CD4-positive, alpha-beta T cell treated with Interleukin-6 at 100 ng/mL for 8 hours (primary cell): Measurements from ENCODE around the gene MAML3.

ENCODE experiments used
- DNase-seq: peaks from one replicate; pipeline ENCODE4 v3.0.0-alpha.2; 2020; ENCODE audit warnings: mixed read lengths, low spot score

MAML3 gene

DNA sequence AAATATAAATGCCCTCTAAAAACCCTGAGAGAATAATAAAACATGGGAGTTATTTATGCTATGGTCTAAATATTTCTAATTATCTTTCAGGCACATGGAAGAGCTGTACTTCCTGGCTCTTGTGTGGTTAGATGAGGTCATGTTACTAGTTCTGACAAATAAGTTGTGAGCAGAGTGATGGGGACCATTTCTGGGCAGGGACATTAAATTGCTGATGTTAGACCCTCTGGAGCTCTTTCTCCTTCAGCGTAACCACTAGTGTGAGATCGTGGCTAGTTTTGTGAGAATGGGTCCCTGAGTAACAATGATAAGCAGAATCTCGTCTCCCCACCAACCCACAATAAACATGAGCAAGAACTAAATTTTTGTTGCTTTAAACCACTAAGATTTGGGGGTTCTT is 108.0 kb downstream of the MAML3 start:
- no peak for DNase-seq

DNA sequence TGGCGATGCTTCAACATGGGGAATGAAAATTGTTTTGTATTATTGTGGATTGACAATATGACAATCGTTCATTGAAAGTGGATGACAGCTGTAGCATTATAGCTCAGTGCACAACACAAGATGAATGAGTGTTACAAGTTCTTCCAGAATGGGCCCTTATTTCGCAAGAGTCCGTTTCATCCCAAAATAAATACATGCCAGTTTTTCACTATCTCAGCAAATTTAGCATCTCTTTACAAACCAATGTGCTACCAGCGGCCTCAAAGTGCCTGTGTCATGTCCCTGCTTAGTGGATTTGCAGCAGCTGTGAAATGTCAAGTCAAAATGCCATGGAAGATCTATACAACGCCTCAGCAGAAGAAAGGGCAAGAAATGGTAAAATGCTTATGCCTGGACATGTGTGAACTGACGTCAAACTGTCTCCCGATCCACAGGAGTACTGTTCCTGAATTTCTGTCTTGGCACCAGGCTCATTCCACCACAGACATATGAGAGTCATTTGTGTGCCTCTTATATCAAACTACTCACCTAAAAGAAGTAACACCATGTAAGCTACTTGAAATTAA is 109.6 kb downstream of the MAML3 start:
- DNase-seq, result no peak

DNA sequence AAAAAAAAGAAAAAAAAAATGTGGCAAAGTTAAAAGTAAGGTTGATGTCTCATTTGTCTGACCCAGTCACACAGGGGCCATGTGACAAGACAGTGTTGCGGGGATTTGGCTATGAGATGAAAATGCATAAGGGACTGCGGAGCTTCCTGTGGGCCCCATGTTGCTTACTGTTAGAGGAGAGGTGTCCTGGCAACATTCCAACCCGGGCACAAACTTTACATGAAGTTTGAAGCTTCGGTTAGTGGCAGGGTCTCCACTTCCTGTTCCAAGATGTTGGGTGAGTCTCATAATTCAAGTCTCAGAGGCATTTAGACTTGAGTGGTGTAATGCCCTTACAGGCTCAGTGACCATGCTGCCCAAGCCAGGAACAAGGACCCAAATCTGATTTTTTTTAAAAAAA is 111.3 kb downstream of the MAML3 start:
- no peak for DNase-seq

DNA sequence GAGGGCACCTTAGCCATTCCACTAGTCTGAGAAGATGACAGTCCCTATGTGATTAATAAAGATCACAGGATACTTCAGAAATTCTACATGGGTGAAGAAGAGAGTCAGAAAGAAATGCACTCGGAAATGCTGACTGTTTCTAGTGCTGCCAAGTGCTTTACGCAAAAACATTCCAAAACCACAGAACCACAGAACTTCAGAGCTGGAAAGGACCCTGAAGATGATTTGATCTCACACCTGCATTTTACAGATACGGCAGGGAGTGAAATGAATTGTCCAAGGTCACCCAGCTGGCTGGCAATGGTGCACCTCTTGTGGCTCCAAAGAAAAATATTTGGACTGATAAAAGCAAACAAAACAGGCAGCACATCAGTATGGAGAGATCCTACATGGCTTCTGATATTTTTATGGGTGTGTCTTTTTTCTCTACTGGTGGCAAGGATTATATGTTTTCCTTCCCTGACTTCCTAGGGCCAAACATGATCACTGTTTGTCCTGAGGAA is 115.9 kb downstream of the MAML3 start:
- DNase-seq, result no peak

DNA sequence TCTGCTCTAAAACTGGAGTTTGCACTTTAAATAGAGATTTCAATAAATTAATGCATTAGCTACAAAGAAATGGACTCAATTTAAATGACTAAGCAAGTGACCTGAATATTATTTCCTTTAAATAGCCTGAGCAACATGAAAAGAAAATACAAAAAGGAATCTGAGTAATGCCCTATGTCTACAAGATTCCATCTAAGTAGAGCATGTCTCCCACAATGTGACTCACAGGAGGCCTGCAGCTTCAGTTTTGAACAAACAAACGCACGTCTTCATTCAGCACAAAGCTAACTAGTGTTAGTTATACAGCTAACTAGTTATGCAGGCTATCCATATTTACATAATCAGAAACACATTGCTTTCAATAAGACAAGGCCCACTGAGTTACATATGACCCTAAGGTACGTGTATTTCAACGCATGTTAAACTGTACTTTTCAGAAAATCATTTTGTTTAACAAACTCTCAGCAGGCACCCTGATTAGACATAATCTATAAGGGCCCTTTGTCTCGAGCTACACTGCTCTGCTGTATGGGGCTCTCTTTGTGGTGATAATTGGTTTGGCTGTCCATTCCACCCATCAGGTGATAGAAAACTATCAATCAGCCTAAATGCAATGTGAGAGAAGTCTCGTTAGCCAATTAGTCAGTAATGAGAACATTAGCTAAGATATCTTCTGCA is 116.5 kb downstream of the MAML3 start:
- no peak for DNase-seq

DNA sequence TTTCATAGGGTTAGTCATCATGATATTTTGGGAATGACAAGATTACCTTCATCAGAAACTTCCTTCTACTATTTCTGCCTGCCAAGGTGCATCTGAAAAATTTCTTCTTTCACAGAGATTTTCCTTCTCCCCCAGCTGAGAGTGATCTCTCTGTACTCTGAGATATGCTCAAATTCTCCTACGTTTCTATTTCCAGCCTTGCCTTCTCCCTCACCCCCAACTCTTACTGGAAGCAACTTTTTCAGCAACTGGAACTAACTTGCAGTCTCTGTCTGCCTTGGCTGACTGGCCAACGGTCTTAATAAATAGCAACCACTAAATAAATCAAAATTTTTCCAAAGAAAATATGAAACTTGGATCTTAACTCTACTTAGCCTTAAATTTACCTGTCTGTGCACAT is 122.3 kb downstream of the MAML3 start:
- DNase-seq, result no peak

DNA sequence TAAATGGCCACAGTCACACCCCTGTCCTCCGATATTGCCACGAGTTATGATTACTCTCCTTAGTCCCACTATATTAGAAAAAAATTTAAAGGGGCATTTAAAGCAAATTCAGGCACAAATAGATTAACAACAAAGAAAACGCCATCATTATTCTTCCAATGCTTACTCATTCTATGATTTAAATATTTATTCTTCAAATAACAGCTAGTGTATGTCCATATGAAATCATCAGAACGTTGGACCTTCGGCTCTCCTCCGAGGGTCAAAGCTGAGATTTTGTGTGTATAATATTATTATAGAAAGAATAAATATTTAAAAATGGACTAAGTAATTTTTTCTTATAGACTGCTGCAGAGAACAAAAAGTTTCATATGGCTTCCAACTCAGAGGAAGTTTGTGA is 122.9 kb downstream of the MAML3 start:
- DNase-seq, result no peak

DNA sequence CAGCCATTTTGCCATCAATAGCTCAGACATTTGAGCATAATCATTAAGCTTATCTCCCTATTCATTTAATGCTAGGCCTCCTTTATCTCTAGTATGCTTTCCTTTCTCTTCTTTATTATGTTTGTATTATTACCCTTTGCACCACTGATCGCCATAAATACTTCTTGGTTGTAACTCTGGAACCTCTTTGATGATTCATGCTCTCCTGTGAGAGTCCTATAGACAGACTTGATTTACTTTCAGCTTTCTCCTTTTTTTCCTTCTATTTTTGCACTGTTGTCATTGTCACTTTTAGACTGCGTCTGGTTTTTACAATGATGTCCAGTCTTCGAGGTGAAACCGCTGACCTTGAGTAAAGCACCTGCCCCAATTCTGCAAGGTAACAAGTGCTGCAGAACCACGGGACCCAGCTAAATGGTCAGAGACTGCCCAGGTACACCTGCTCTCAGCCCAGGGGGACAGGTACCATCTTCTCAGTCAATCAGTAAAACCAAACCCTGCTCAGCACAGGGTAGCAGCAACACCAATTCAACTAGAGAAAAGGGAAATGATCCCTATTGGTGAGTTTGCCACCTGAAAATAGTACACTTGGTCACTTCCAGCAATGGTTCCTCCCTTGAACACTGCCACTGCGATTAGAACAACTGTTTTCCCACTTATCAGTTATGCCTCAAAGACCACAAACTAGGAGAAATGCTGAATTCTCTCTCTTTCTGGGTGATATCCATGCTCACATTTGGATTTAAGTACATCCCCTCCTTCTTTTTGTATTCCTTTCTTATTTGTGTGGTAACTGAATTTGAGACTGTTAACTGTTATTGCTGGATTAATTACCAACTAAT is 125.1 kb downstream of the MAML3 start:
- no peak for DNase-seq

DNA sequence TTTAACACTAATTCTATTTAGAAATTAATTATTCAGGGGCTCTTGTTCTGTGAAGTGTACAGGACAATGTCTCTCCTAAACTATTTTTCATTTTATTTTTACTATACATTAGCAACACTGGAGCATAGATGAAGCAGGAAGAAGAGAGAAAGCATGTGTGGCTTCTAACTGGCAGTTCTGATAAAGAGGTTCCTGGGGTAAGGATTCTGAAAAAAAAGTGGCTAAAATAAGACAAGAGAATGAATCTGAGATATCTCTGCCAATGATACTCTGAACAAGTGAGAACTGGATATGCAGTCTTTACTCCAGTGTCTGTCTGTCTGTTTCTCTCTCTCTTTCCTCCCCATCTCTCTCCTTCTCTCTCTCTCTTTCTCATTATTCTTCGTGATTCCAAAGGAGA is 125.9 kb downstream of the MAML3 start:
- DNase-seq, result no peak

DNA sequence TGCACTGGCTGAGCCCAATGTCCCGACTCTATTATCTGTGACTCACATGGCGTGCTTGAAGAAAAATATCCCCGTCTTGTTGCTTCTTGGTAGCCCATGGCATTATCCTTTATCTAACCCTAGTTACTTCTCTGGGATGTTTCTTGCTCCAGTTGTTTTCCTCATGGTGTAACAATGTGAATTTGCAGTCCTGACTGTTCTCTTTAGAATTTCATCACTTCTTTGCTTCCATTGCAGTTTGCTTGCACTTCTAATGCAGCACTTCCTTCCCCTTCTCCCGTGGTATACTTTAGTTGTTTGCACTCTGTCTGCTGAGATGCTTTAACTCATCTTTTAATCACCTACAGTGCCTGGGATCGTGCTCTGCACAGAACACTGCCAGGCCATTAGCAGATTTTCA is 126.9 kb downstream of the MAML3 start:
- DNase-seq, result no peak

DNA sequence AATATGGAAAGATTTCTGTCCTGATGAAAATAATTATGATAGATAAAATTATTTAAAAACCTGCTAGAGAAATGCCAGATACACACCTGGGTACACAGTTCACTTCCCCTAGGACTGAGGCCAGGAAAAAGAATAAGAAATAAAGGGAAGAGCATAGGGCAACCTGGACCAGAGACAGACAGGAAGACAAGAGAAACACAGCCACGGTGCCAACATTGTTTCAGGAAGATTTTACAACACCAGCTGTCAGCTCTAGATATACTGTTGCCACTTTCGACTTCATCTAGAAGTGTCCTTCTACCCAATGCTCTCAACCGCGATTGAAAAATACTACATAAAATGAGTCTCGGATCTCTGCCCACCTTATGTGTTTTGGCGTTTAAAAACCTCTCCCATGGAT is 128.5 kb downstream of the MAML3 start:
- DNase-seq, result no peak

DNA sequence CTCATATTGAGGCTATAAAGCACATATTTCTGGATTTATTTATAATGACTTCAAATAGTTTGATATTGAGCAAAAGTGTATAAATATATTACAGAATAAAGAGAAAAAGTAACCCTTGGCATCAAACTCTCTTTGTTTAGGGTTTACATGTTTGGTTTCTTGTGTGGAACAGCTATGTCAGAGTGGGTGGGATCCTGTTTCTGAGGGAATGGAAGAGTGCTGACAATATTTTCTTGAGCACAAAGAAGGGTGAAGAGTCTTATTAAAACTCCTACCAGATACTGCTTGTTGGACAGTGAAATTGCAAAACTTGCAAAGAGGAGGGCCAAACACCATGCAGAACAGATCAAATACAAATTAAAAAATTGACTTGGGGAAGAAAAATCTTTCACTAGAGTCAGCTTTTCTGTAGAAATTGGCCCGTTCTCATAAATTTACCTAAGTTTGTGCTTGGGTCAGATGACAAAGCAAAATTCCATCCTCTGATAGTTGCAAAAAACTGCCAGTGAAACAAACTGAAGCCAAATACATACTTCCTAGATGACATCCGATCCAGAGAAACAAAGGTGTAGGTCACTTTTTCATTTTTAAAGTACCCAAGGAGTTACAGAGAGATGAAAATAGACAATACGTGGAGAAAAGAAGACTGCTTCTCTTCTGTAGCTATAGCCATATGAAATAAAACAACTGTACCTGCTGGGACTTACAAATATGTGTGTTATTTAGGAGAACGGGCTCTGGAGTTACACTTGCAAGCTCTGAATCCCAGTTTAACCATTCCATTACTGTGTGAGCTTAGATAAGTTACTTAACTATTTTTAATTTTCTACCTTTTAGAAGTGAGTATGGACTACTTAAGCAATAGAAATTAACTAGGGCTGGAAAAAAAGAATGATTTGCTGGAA is 133.3 kb downstream of the MAML3 start:
- no peak for DNase-seq

DNA sequence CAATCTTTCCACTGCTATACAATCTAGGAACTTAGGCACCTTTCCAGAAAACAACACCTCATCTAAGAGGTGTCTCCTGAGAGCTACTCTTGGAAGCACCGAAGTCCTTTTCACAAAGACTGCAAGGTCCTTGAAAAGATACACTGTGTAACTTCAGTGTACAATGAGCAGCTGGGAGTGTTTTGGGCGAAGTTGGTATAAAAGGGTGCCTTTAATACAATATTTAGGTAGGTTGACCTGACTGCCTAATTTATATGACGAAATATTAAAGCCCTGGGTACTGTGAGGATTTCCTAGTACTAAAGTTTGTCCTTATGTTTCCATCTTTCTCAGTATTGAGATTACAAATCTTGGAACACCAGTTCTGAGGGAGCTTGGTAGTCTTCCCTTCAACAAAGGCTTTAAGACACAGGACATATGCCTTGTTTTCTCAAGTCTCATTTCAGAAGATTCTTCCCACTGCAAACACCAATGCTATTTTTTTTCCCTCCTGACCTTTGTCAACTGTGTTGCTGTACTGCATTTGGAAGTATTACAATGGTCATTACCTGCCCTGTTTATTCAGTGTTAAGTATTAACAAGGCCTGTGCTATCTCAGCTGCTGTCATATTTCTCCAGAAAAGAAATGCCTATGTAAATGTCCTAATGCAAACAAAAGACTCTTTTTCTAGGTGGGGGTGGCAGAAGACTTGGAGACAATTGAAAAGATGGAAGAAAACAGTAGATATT is 134.2 kb downstream of the MAML3 start:
- no peak for DNase-seq

DNA sequence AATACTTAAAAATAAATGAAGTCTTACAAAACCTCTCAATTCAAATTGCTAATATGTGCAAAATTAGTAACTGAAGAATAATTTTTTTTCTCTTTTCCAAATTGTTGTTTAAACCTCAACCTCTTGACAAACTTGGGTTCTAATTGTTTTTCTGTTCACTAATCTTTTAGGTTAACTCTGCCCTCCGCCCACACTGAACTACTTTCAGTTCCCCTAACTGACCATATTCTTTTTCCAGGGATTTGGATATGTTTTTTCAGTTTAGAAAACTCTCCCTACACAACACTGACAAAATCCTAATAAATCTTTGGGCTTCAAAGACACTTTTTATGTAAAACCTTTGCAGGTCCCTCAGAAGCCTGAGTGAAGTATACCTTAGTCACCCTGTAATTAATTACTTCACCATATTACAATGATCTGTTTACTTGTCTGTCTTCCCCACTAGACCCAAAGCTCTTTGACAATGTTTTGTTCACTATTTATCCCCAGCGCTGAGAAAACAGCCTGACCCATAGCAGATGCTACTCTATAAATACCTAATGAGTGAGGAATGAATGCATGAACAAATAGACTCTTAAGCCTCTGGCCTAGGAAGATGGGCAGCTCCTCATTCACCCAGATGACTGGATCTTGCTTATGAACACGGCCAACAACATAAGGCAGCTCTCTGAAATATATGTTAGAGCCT is 134.9 kb downstream of the MAML3 start:
- no peak for DNase-seq

DNA sequence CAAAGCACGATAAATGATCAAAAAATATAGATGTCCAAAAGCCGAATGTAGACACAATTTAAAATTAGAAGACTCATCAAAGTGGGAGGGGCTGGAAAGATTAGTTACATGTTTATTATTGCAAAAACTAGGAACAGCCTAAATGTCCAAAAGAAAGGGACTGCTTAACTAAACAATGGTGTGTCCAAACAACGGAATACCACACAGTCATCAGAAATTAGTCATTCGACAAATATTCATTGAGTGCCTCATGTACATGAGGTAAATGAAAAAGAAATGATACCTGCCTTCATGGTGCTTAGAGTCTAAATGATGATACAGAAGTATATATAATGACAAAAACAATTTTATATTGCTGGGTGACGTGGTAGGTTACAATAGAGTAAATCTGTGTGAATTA is 139.7 kb downstream of the MAML3 start:
- DNase-seq, result no peak

DNA sequence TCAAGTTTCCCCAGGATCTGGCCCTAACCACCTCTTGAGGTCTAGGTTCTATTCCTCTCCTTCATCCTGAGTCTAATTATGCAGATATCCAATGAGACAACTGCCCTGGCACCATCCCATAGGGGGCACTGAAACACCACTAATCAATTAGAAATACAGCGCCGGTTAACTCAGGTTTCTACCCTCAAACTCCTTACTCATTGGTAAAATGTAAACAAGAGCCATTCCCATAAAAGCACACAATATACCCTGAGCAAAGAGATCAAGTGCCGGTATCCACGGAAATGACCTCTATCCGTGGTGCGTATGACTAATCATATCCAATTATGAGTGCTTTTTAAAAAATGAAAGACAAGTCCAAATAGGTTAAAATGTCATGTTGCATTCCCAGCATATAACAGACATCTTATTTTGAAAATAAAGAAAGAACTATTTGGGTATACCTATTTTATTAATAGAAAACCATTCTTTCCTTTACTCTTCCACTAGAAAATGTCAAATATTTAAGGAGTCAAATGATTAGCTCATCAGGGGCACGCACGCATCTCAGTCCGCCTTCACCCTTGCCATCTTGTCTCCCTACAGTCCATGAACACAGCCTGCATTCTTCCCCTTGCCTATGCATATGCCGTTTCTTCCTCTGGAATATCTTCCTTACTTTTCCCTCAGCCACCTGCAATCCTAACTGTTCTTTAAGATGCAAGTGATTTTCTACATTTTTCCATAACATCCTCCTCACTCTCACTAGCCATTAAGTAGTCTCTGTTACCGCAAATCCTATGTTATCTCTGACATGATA is 141.1 kb downstream of the MAML3 start:
- DNase-seq, result peak; percentile 64

DNA sequence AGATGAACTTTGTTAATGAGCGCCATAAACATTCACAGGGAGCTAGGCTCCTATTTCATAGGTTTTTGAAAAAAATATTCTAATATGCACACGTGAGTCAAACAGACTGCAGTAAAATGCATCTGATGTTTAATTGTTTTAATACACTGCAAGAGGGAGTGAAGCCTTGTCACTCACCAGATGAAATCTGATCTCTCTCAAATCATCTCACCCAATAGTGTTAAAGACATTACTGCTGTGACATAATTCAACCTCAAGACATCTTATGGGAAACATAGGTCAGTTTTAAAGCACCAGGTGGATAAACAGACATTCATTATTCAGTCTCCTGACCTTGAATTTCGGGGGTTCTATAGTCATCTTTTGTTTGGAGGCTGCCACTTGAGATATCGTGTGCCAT is 148.3 kb downstream of the MAML3 start:
- DNase-seq, result no peak

DNA sequence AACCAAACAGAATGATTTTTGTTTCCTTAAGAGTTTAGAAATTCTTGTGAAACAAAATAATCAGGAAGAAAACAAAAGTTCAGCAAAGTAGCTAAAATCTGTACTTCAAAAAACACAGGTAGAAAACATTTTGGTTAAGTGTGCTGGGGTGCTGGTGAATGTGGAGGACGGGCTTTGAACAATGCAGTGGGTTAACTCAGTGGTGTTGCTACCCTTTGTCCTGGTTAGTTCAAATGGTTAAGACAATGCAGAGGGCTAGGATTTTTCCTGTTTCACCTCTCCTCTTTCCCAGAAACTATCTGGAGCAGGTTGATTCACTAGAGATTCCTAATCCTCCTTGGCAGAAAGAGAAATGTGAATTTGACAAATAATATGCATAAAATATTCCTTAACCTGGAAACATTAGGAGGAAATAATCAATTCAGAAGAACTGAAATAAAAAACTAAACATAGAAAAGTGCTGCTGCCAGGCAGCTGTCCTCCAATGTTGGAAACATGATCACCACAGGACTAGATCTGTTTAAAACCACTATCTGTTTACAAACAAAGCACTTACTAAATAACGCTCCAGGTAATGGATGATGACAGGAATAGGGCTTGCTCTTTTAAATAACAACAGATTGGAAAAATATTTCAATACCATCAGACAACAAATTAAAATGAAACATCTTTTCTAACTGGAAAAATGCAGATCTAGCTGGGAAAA is 148.9 kb downstream of the MAML3 start:
- no peak for DNase-seq

DNA sequence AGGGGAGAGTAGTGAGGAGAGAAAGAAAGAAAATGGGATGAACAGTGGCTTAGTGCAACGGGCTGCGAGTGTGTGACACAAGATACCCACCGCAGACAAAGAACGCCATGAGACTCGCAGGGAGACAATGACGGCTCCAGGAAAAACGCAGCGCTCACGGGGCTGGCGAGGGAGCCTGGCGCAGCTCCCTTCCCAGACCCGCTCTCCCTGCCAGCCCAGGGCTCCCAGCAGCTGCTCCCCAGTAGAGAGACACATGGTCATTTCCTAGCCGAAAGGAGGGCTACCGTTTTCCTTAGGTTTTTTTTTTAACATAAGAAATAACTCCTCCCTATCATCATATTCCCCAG is 149.5 kb downstream of the MAML3 start:
- DNase-seq, result no peak
